A549 (cell line): Measurements from ENCODE around the gene KIAA0408.

ENCODE experiments used
- MYC ChIP-seq: IDR thresholded peaks from 2 replicates; pipeline ENCODE4 v1.6.1; 2012; ENCODE audit warnings: mild to moderate bottlenecking, inconsistent platforms, low read length, improper control_type of control experiment, borderline replicate concordance
- POLR2A ChIP-seq: IDR thresholded peaks from 2 replicates; pipeline ENCODE4 v1.6.1; 2012; ENCODE audit warnings: mild to moderate bottlenecking, low read length
- RAD21 ChIP-seq, 2 experiments: fragments of >200 bp in 1 of 2; sonication (Bioruptor Twin) in 1 of 2; formaldehyde crosslinking in 1 of 2; IDR thresholded peaks in 1 of 2; conservative IDR thresholded peaks in 1 of 2; 2 replicates in 1 of 2; 3 replicates in 1 of 2; pipeline ENCODE4 v1.6.1; 2012 to 2018; ENCODE audit warnings: inconsistent platforms in 1 of 2
- SMC3 ChIP-seq: fragments of >200 bp; sonication (Bioruptor Twin); formaldehyde crosslinking; IDR thresholded peaks from 3 replicates; pipeline ENCODE4 v1.6.1; 2018; ENCODE audit warnings: inconsistent platforms
- TF ChIP-seq, protein P1 (sequence below): fragments of >200 bp; sonication (Bioruptor Twin); formaldehyde crosslinking; IDR thresholded peaks from 3 replicates; pipeline ENCODE4 v1.5.1; 2016

DNA sequence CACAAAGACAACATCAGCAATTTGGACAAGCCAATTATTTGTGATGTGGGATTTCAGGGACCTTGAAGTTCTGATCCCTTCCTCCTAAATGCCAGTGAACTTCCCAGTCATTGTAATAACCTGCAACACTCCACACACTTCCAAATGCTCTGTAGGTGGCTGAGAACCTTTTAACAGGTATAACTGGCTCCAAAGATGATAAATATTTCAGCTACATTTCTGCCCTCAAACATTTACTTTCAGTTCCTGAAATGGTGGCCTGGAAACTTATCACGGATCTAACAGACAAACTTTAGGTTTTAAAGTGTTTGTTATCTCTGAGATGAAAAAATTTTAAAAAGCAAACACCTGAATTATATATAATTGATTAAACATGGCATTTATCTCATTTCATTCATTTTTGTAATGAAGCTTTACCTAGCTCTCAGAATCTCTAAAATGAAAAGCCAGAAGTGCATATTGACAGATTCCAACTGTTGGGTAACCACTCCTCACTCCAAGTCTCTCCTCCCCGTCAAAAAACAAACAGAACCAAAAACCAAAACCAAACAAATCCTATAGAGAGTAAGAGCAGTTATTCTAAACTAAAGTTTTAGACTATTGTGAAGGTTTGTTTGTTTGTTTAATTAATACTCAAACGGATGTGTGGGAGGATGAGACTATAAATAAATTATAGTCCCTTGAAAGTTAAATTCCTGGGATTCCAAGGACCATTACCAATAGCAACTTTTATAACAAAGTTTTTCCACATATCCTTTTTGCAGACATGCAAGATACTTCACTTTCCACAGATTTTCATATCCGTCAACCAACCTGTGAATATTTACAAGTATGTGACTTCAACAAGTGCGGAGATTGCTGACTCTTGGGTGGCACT lies 12.4 kb upstream of the KIAA0408 start:
- TF ChIP-seq MYC (no peak), RAD21 (conservative IDR thresholded peaks at IDR 0.05 in 1 of 2, IDR thresholded peaks at IDR 0.05 in 1 of 2) (no peak), POLR2A (no peak), SMC3 (no peak)
- TF ChIP-seq, protein P1, sequence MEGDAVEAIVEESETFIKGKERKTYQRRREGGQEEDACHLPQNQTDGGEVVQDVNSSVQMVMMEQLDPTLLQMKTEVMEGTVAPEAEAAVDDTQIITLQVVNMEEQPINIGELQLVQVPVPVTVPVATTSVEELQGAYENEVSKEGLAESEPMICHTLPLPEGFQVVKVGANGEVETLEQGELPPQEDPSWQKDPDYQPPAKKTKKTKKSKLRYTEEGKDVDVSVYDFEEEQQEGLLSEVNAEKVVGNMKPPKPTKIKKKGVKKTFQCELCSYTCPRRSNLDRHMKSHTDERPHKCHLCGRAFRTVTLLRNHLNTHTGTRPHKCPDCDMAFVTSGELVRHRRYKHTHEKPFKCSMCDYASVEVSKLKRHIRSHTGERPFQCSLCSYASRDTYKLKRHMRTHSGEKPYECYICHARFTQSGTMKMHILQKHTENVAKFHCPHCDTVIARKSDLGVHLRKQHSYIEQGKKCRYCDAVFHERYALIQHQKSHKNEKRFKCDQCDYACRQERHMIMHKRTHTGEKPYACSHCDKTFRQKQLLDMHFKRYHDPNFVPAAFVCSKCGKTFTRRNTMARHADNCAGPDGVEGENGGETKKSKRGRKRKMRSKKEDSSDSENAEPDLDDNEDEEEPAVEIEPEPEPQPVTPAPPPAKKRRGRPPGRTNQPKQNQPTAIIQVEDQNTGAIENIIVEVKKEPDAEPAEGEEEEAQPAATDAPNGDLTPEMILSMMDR, result no peak
